Epidermal melanocyte (primary cell): ENCODE measurements around the gene MAP7.
A peak's percentile ranks its signal among the peaks of the same experiment; 100 is the strongest.
"Not testable (repeated sequence)": the region's sequence is repeated elsewhere in the genome, so short reads cannot be mapped to it uniquely, and the experiment has no call there.

Source experiments
- DNase-seq: peaks from one replicate; pipeline ENCODE4 v3.0.0; 2011; ENCODE audit warnings: low spot score; ENCODE audit not compliant: insufficient read length

MAP7 gene

GRCh38 chr6:136338486-136338885, 211.7 kb downstream of the MAP7 start:
- DNase-seq: no peak

GRCh38 chr6:136337606-136338005, 212.6 kb downstream of the MAP7 start:
- DNase-seq: no peak

- no peak for DNase-seq
These were observed 213.1 kb downstream of the MAP7 start for GRCh38 chr6:136337121-136337520.

GRCh38 chr6:136335736-136336363, 214.4 kb downstream of the MAP7 start:
- DNase-seq: no peak

- no peak for DNase-seq
These were observed 215.4 kb downstream of the MAP7 start for GRCh38 chr6:136334853-136335252.

GRCh38 chr6:136334465-136334846, 215.8 kb downstream of the MAP7 start:
- no peak for DNase-seq

- DNase-seq: no peak
These were observed 216.3 kb downstream of the MAP7 start for GRCh38 chr6:136333824-136334464.

GRCh38 chr6:136331461-136331860, 218.8 kb downstream of the MAP7 start:
- DNase-seq: no peak

GRCh38 chr6:136330634-136331033, 219.6 kb downstream of the MAP7 start:
- DNase-seq: no peak

GRCh38 chr6:136326038-136326553, 224.1 kb downstream of the MAP7 start:
- DNase-seq: no peak

- DNase-seq: no peak
These were observed 225.4 kb downstream of the MAP7 start for GRCh38 chr6:136324686-136325380.

GRCh38 chr6:136323431-136324112, 226.7 kb downstream of the MAP7 start:
- no peak for DNase-seq

- no peak for DNase-seq
These were observed 230.5 kb downstream of the MAP7 start for GRCh38 chr6:136319732-136320131.

- no peak for DNase-seq
These were observed 231.5 kb downstream of the MAP7 start for GRCh38 chr6:136318676-136319075.

GRCh38 chr6:136317971-136318370, 232.3 kb downstream of the MAP7 start:
- no peak for DNase-seq

- DNase-seq: peak; percentile 42
These were observed 233.1 kb downstream of the MAP7 start for GRCh38 chr6:136317021-136317694.

- no peak for DNase-seq
These were observed 234.6 kb downstream of the MAP7 start for GRCh38 chr6:136315594-136315993.

GRCh38 chr6:136312975-136313374, 237.2 kb downstream of the MAP7 start:
- no peak for DNase-seq

GRCh38 chr6:136309729-136310311, 240.4 kb downstream of the MAP7 start:
- DNase-seq: no peak

GRCh38 chr6:136309171-136309570, 241.1 kb downstream of the MAP7 start:
- DNase-seq: no peak

GRCh38 chr6:136308469-136308868, 241.8 kb downstream of the MAP7 start:
- not testable (repeated sequence) for DNase-seq
